Ishikawa (cell line): Measurements from ENCODE around the gene GTF2H4.
A peak's percentile ranks its signal among the peaks of the same experiment; 100 is the strongest.

Source experiments
- CEBPB ChIP-seq: IDR thresholded peaks from 2 replicates; pipeline ENCODE4 v1.6.1; 2012
- FOXM1 ChIP-seq: IDR thresholded peaks from 2 replicates; pipeline ENCODE4 v1.6.1; 2012; ENCODE audit warnings: low read depth, borderline replicate concordance
- RAD21 ChIP-seq: IDR thresholded peaks from 2 replicates; pipeline ENCODE4 v1.6.1; 2012; ENCODE audit warnings: low read depth
- TEAD4 ChIP-seq: IDR thresholded peaks from 2 replicates; pipeline ENCODE4 v1.6.1; 2012
- ZBTB7A ChIP-seq: IDR thresholded peaks from 2 replicates; pipeline ENCODE4 v1.6.1; 2012; ENCODE audit warnings: low read depth
- TF ChIP-seq, protein P1 (sequence below): IDR thresholded peaks from 2 replicates; pipeline ENCODE4 v1.6.1; 2012
- TF ChIP-seq, protein P2 (sequence below): IDR thresholded peaks from 2 replicates; pipeline ENCODE4 v1.6.1; 2012; ENCODE audit warnings: low read depth, mild to moderate bottlenecking

DNA sequence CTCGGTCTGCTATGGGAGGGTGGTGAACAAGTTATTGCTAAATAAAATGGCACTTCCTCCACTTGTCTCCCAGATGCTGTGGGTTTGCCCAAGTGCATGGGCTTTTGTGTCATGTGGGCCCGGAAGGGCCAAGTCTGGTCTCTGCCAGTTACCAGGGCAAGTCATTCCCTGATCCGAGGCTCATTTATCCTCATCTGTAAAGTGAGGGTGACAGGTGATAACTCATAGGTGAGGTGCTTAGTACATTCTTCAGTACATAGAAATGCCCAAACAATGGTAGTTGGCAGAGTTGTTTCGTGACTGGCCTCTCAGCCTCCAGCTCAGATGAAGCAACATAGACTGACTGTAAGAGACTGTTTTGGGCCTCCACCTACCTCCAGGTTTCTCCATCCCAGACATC is 30.7 kb downstream of the GTF2H4 start:
- TF ChIP-seq RAD21 (no peak), CEBPB (0 out of 2 replicates have a peak, but pooled peaks have one; percentile 23), FOXM1 (no peak), TEAD4 (peak; percentile 31; the same call in 1 of the 2 replicates), ZBTB7A (no peak)
- TF ChIP-seq, protein P1, sequence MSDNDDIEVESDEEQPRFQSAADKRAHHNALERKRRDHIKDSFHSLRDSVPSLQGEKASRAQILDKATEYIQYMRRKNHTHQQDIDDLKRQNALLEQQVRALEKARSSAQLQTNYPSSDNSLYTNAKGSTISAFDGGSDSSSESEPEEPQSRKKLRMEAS, result no peak
- TF ChIP-seq, protein P2, sequence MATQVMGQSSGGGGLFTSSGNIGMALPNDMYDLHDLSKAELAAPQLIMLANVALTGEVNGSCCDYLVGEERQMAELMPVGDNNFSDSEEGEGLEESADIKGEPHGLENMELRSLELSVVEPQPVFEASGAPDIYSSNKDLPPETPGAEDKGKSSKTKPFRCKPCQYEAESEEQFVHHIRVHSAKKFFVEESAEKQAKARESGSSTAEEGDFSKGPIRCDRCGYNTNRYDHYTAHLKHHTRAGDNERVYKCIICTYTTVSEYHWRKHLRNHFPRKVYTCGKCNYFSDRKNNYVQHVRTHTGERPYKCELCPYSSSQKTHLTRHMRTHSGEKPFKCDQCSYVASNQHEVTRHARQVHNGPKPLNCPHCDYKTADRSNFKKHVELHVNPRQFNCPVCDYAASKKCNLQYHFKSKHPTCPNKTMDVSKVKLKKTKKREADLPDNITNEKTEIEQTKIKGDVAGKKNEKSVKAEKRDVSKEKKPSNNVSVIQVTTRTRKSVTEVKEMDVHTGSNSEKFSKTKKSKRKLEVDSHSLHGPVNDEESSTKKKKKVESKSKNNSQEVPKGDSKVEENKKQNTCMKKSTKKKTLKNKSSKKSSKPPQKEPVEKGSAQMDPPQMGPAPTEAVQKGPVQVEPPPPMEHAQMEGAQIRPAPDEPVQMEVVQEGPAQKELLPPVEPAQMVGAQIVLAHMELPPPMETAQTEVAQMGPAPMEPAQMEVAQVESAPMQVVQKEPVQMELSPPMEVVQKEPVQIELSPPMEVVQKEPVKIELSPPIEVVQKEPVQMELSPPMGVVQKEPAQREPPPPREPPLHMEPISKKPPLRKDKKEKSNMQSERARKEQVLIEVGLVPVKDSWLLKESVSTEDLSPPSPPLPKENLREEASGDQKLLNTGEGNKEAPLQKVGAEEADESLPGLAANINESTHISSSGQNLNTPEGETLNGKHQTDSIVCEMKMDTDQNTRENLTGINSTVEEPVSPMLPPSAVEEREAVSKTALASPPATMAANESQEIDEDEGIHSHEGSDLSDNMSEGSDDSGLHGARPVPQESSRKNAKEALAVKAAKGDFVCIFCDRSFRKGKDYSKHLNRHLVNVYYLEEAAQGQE, result no peak
